Gastroesophageal sphincter (tissue), 4 donors: ENCODE data around the gene NCLN. TPM values are rescaled to one million over a fixed set of nuclear protein-coding genes. Genes with fewer than 3 reads are reported as not detected.
A peak's percentile ranks its signal among the peaks of the same experiment; 100 is the strongest.

Experiments used
- ATAC-seq: fragments of 150-250 bp; one replicate; pipeline ENCODE4 v1.9.1; 2016; ENCODE audit warnings: mild to moderate bottlenecking, moderate library complexity
- H3K27ac ChIP-seq, 4 donors: fragments of 200-600 bp; sonication (generic) in 3 of 4; 1 replicate in 3 of 4; 2 replicates in 1 of 4; pipeline ENCODE4 v1.5.1; 2016 to 2019
- H3K27me3 ChIP-seq: fragments of 200-600 bp; sonication (generic); one replicate; pipeline ENCODE4 v1.5.1; 2019
- H3K36me3 ChIP-seq, 2 donors: fragments of 200-600 bp; sonication (generic); one replicate each; pipeline ENCODE4 v1.5.1; 2019; ENCODE audit warnings: control low read depth in 1 of 2
- H3K4me1 ChIP-seq, 3 donors: fragments of 200-600 bp; sonication (generic); 1 replicate in 2 of 3; 2 replicates in 1 of 3; pipeline ENCODE4 v1.5.1; 2016 to 2019; ENCODE audit warnings: control low read depth in 2 of 3
- H3K4me3 ChIP-seq, 2 donors: fragments of 200-600 bp; sonication (generic); one replicate each; pipeline ENCODE4 v1.5.1; 2019; ENCODE audit warnings: mild to moderate bottlenecking in 1 of 2, moderate library complexity in 1 of 2
- H3K9me3 ChIP-seq, 3 donors: fragments of 200-600 bp; sonication (generic); one replicate each; pipeline ENCODE4 v1.5.1; 2017 to 2019; ENCODE audit warnings: control low read depth in 2 of 3
- EP300 ChIP-seq: sonication (generic); formaldehyde crosslinking; IDR thresholded peaks from one replicate; pipeline ENCODE4 v1.6.1; 2017; ENCODE audit warnings: antibody characterized with exemption, mild to moderate bottlenecking
- POLR2A ChIP-seq, 2 donors: fragments of 450-650 bp; IDR thresholded peaks; one replicate each; pipeline ENCODE4 v1.6.1; 2017; ENCODE audit warnings: antibody characterized with exemption in 2 of 2, mild to moderate bottlenecking in 2 of 2, moderate library complexity in 1 of 2
- POLR2AphosphoS5 ChIP-seq: sonication (generic); formaldehyde crosslinking; IDR thresholded peaks from one replicate; pipeline ENCODE4 v1.6.1; 2017; ENCODE audit warnings: antibody characterized with exemption
- WGBS, 2 donors: methylation state at CpG; one replicate each; pipeline ENCODE4 v1.1.5; 2018; ENCODE audit warnings: low coverage in 1 of 2; 5-methylcytosine and 5-hydroxymethylcytosine counted together
- total RNA-seq, 4 donors: library from RNA; depleted of rRNA; stranded (reverse); fragments of >200 nt; gene quantifications; one replicate each; pipeline ENCODE4 v1.1.0, GENCODE V29; 2016
- TF ChIP-seq, protein P1 (sequence below), 4 experiments: fragments of 200-600 bp in 2 of 4; fragments of 450-650 bp in 2 of 4; sonication (generic) in 1 of 4; IDR thresholded peaks; one replicate each; pipeline ENCODE4 v1.5.1; 2017 to 2019; ENCODE audit warnings: antibody characterized with exemption in 4 of 4, mild to moderate bottlenecking in 2 of 4, moderate library complexity in 2 of 4

Gene NCLN, protein sequence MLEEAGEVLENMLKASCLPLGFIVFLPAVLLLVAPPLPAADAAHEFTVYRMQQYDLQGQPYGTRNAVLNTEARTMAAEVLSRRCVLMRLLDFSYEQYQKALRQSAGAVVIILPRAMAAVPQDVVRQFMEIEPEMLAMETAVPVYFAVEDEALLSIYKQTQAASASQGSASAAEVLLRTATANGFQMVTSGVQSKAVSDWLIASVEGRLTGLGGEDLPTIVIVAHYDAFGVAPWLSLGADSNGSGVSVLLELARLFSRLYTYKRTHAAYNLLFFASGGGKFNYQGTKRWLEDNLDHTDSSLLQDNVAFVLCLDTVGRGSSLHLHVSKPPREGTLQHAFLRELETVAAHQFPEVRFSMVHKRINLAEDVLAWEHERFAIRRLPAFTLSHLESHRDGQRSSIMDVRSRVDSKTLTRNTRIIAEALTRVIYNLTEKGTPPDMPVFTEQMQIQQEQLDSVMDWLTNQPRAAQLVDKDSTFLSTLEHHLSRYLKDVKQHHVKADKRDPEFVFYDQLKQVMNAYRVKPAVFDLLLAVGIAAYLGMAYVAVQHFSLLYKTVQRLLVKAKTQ
- total RNA-seq, result 10 to 100 TPM; 18.0 to 42.3 (median 29.2) TPM

DNA sequence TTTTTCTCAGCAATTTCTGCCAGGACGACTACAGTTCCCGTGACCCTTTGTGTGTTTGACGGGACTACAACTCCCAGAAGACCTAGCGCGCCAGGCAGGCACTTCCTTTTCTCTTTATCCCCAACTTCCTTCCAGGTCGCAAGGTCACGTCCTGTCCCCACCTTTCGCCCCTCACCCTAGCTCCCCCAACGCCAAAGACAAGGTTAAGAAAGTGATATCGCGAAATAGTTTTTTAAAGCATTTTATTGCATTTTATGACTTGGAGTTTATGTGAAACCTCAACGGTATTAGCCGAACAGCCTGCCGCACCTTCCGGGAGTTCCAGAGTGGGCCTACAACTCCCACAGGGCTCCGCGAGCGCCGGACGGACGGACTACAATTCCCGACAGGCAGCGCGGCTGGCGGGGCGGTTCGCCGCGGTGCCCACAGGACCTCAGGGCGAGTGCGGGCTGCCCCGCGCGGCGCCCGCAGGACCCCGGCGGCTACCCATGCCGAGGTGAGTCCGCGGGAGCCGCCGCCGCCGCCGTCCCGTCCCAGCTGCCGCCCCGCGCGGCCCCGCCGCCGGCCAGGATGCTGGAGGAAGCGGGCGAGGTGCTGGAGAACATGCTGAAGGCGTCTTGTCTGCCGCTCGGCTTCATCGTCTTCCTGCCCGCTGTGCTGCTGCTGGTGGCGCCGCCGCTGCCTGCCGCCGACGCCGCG is at the start of gene NCLN:
Gene NCLN (plus strand): TSS at position 470 of the 699 bp plus-strand sequence. CDS start 101 bp downstream, at position 571.
- TF ChIP-seq POLR2AphosphoS5 (peak; percentile 3), POLR2A (IDR thresholded peaks at IDR 0.05) (peak in 1 of 2 donors; percentile 68), EP300 (no peak)
- TF ChIP-seq, protein P1, sequence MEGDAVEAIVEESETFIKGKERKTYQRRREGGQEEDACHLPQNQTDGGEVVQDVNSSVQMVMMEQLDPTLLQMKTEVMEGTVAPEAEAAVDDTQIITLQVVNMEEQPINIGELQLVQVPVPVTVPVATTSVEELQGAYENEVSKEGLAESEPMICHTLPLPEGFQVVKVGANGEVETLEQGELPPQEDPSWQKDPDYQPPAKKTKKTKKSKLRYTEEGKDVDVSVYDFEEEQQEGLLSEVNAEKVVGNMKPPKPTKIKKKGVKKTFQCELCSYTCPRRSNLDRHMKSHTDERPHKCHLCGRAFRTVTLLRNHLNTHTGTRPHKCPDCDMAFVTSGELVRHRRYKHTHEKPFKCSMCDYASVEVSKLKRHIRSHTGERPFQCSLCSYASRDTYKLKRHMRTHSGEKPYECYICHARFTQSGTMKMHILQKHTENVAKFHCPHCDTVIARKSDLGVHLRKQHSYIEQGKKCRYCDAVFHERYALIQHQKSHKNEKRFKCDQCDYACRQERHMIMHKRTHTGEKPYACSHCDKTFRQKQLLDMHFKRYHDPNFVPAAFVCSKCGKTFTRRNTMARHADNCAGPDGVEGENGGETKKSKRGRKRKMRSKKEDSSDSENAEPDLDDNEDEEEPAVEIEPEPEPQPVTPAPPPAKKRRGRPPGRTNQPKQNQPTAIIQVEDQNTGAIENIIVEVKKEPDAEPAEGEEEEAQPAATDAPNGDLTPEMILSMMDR (IDR thresholded peaks at IDR 0.05), result peak in 2 of 4 experiments; percentile 3 to 13
- Histone ChIP-seq H3K27ac (peak within 1 kb of the TSS in 3 of 4 donors; percentile 69 to 93 (median 85)), H3K4me3 (peak within 1 kb of the TSS; percentile 87 to 94), H3K4me1 (peaks cover 0 to 38% (median 22%) of the 10 kb centered on the region in 3 donors), H3K36me3 (peaks cover 0 to 10% of the 10 kb centered on the region in 2 donors), H3K27me3 (no peaks in the 10 kb centered on the region), H3K9me3 (no peaks in the 10 kb centered on the region)
- peak; percentile 97 for ATAC-seq
- WGBS, 2 donors, result 0% methylated on average over 9 to 11 of the region's 69 CpGs

DNA sequence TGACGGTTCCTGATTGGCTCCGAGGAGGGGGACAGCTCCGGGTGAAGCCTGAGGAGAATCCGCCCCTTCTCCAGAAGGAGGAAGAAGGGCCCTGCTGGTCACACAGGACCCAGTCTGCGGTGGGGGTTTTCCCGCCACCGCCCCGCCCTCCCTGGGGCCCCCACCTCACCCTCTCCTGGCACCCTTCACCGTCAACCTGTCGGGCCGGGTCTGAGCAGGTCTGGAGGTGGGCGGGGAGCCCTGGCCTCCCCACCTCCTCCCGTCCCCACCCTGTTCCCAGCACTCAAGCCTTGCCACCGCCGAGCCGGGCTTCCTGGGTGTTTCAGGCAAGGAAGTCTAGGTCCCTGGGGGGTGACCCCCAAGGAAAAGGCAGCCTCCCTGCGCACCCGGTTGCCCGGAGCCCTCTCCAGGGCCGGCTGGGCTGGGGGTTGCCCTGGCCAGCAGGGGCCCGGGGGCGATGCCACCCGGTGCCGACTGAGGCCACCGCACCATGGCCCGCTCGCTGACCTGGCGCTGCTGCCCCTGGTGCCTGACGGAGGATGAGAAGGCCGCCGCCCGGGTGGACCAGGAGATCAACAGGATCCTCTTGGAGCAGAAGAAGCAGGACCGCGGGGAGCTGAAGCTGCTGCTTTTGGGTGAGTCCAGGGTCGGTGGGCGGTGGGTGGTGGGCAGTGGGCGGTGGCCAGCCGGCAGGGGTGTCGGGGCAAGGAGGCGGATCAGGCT is 49.6 kb upstream of the NCLN start, which contains the start of gene GNA15:
Gene GNA15 (plus strand): TSS at position 73 of the 723 bp plus-strand sequence. CDS start 418 bp downstream, at position 491.
- H3K9me3 ChIP-seq, result peaks cover 0 to 12% (median 0%) of the 10 kb centered on the region in 3 donors
- peaks cover 0 to 4% (median 0%) of the 10 kb centered on the region in 3 donors for H3K4me1 ChIP-seq
- no peaks in the 10 kb centered on the region for H3K36me3 ChIP-seq
- TF ChIP-seq, protein P1 (IDR thresholded peaks at IDR 0.05), result no peak
- no peak for ATAC-seq
- WGBS, 2 donors, result 50% methylated on average over 8 of the region's 40 CpGs; no CpG with 5 or more reads in 1 of the 2 donors
- H3K27ac ChIP-seq, result peak within 1 kb of the TSS in 3 of 4 donors; percentile 49 to 66 (median 60)
- peak within 1 kb of the TSS; percentile 2 to 43 for H3K4me3 ChIP-seq
- H3K27me3 ChIP-seq, result no peaks in the 10 kb centered on the region

DNA sequence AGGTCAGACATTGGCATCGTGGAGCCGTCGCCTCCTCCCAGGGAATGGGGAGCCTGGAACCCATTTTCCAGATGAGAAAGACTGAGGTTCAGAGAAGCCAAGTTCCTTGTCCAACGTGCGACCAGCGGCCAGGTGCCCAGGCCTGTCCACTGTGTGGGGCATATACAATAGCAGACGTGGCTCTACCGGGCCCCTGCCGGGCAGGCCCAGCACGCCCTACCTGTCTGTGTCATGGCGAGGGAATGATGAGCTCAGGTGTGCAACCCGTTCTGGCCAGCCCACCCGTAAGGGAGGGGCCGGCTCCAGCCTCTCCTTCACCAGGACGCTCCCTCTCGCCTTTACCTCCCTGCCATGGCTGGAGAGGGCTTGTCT is 49.1 kb upstream of the NCLN start:
- TF ChIP-seq POLR2A (IDR thresholded peaks at IDR 0.05) (no peak), POLR2AphosphoS5 (no peak), EP300 (no peak)
- TF ChIP-seq, protein P1 (IDR thresholded peaks at IDR 0.05), result no peak
- Histone ChIP-seq H3K27ac (peak overlapping the region in 3 of 4 donors; percentile 49 to 66 (median 60)), H3K27me3 (no peaks in the 10 kb centered on the region), H3K4me3 (peak overlapping the region in 1 of 2 donors; percentile 43), H3K4me1 (peaks cover 0 to 8% (median 0%) of the 10 kb centered on the region in 3 donors), H3K36me3 (no peaks in the 10 kb centered on the region), H3K9me3 (peaks cover 0 to 12% (median 0%) of the 10 kb centered on the region in 3 donors)
- WGBS, 2 donors, result 17 to 60% methylated on average over 1 to 2 of the region's 16 CpGs
- no peak for ATAC-seq

DNA sequence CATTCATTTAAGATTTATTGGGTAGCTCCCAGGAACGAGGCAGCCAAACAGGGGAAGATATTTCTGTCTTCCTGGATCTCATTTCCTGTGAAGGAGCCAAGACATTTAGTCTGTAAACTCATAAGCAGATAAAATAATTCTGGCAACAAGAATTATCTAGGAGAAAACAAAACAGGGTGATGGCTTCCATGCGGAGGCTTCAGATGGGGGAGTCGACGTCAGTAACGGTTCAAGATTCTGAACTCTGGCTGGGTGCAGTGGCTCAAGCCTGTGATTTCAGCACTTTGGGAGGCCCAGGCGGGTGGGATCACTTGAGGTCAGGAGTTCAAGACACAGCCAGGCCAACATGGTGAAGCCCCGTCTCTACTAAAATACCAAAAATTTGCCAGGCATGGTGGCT is 48.6 kb upstream of the NCLN start:
- H3K9me3 ChIP-seq, result peaks cover 0 to 12% (median 0%) of the 10 kb centered on the region in 3 donors
- peak overlapping the region in 2 of 4 donors; percentile 14 to 66 for H3K27ac ChIP-seq
- ATAC-seq, result no peak
- H3K4me3 ChIP-seq, result peak overlapping the region in 1 of 2 donors; percentile 43
- WGBS, 2 donors, result 16% methylated on average over 6 of the region's 7 CpGs; no CpG with 5 or more reads in 1 of the 2 donors
- no peaks in the 10 kb centered on the region for H3K36me3 ChIP-seq
- H3K27me3 ChIP-seq, result no peaks in the 10 kb centered on the region
- peaks cover 0 to 13% (median 0%) of the 10 kb centered on the region in 3 donors for H3K4me1 ChIP-seq
- TF ChIP-seq, protein P1 (IDR thresholded peaks at IDR 0.05), result no peak
- TF ChIP-seq POLR2AphosphoS5 (no peak), EP300 (no peak), POLR2A (IDR thresholded peaks at IDR 0.05) (no peak)
